Hepatocyte (in vitro differentiated cells): Measurements from ENCODE around the gene OR1J1.

Source experiments
- EZH2 ChIP-seq: fragments of 200-600 bp; sonication (generic); IDR thresholded peaks from 2 replicates; pipeline ENCODE4 v1.6.1; 2016; ENCODE audit warnings: antibody characterized with exemption, mild to moderate bottlenecking, borderline replicate concordance
- EZH2phosphoT487 ChIP-seq: fragments of 200-600 bp; sonication (generic); IDR thresholded peaks from one replicate; pipeline ENCODE4 v1.6.1; 2018; ENCODE audit warnings: antibody characterized with exemption, mild to moderate bottlenecking, low read depth, moderate library complexity; ENCODE audit not compliant: unreplicated experiment, severe bottlenecking
- TF ChIP-seq, protein P1 (sequence below): fragments of 200-600 bp; sonication (generic); IDR thresholded peaks from 2 replicates; pipeline ENCODE4 v1.5.1; 2016; ENCODE audit warnings: antibody characterized with exemption, mild to moderate bottlenecking; ENCODE audit not compliant: poor library complexity

DNA sequence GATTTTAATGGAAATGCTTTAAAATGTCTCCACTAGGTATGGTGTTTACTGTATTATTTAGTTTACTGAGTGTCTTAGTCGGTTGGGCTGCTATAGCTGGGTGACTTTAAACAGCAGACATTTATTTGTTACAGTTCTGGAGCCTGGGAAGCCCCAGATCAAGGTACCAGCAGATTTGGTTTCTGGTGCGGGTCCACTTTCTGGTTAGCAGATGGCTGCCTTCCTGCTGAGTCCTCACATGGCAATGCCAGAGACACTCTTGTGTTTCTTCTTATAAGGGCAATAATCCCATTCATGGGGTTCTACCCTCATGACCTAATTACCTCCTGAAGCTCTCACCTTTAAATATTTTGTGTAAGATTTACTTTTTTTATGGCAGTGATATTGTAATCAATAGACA, 40.5 kb upstream of the OR1J1 start:
- TF ChIP-seq, protein P1, sequence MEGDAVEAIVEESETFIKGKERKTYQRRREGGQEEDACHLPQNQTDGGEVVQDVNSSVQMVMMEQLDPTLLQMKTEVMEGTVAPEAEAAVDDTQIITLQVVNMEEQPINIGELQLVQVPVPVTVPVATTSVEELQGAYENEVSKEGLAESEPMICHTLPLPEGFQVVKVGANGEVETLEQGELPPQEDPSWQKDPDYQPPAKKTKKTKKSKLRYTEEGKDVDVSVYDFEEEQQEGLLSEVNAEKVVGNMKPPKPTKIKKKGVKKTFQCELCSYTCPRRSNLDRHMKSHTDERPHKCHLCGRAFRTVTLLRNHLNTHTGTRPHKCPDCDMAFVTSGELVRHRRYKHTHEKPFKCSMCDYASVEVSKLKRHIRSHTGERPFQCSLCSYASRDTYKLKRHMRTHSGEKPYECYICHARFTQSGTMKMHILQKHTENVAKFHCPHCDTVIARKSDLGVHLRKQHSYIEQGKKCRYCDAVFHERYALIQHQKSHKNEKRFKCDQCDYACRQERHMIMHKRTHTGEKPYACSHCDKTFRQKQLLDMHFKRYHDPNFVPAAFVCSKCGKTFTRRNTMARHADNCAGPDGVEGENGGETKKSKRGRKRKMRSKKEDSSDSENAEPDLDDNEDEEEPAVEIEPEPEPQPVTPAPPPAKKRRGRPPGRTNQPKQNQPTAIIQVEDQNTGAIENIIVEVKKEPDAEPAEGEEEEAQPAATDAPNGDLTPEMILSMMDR: no peak
- TF ChIP-seq EZH2 (no peak), EZH2phosphoT487 (no peak)
